Stimulated activated naive CD8-positive, alpha-beta T cell treated with anti-CD3 and anti-CD28 coated beads, Interleukin-15, Interleukin-2, amounts not matched to agents 100 U/mL and 50 U/mL, for 24 hours (primary cell): ENCODE measurements around the gene SRPRA.

Experiments
- ATAC-seq: fragments of 150-1000 bp; cut with Tn5 transposase; one replicate; pipeline ENCODE4 v1.10.0; 2021
- DNase-seq: peaks from one replicate; pipeline ENCODE4 v3.0.0; 2021

The SRPRA gene

DNA sequence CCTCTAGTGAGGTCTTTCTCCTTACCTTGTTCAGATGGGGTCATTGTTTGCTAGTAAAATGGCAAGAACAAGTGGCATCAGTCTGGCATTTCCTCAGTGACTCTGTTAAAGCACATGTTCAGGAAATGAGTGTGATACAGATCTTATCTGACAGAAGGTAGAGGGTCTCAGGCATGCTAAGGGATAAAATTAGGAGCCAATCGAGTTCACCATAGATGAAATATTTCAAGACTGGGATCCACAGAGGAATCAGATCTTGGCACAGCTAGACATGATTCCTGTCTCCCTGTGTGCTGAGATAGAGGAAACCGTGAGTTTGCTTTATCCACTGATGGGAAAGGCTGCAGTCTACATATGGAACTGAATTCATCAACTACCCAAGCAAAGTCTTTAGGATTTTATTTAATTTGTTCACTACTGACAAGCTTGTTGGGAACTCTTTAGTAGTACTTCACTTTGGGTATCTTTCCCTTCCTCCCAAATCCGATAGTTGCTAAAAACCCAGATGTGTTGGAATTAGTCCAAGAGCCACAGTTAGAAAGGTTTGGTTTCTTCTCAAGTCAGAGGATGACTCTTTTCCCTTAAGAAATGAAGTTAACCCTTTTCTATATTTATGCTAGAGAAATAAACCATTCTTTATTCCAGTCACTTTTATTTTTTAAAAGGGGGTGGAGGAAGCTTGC lies 38.7 kb downstream of the SRPRA start:
- ATAC-seq = no peak
- no peak for DNase-seq

DNA sequence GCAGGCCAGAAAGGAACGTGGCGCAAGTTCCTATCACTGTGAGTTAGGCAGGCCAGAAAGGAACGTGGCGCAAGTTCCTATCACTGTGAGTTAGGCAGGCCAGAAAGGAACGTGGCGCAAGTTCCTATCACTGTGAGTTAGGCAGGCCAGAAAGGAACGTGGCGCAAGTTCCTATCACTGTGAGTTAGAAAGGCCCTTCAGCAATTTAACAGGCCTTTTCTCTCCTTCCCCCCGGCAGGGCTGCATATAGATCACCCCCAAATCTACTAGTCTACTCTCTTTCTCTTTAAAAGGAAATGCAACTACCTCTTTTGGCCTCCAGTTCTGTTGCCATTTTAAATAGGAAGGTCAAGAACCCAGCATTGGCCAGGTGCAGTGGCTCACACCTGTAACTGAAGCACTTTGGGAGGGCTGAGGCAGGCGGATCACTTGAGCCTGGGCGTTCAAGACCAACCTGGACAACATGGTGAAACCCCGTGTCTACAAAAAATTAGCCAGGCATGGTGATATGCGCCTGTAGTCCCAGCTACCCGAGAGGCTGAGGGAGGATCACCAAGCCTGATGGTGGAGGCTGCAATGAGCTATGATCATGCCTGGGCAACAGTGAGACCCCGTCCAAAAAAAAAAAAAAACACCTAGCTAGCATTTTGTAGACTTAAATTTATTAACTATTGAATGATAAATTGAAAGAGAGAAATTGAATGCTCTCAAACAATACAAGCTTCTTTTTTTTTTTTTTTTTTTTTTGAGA lies 42.2 kb downstream of the SRPRA start:
- DNase-seq = no peak
- ATAC-seq = no peak

DNA sequence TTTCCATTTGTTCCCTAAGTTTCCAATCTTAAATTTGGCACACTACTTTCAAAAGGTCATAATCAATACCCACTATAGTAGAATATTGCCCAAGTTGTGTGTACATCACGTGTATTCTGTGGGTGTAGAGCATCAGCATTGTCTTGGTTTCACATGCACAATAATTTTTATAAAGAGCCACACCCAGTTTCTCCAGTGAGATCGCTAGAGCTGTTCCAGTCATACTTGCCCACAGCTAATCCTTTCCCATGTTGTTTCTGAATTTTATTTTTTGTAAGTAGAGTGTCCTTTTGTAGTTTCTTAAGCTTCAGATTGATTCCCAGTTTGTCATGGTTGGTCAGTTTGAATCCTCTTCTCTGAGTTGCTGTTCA lies 43.4 kb downstream of the SRPRA start:
- ATAC-seq (no peak), DNase-seq (no peak)

- ATAC-seq = no peak
Measured at GRCh38 chr11:126224647-126225294, 43.9 kb downstream of the SRPRA start.

DNA sequence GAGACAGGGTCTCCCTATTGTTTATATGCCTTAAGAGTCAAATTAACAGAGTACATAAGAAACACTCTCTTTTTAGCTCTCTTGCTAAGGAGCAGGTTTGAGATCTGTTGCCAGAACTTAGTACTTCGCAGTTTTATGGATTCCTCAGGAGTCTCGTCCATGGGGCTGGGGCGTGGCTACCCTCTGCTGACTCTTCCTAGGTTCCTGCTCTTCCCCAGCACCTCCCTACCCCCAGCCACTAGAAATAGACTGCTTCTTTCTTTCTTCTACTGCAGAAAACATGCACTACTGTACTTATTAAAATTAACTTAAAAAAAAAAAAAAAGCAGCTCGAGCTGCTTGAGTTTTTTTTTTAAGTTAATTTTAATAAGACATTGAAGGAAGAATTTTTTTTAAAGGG lies 49.1 kb downstream of the SRPRA start:
- ATAC-seq (no peak), DNase-seq (no peak)

More at GRCh38 chr11:126224647-126225294, 43.9 kb downstream of the SRPRA start:
- DNase-seq = no peak

- ATAC-seq = no peak
- DNase-seq = no peak
Measured at GRCh38 chr11:126217491-126217890, 51.2 kb downstream of the SRPRA start.

DNA sequence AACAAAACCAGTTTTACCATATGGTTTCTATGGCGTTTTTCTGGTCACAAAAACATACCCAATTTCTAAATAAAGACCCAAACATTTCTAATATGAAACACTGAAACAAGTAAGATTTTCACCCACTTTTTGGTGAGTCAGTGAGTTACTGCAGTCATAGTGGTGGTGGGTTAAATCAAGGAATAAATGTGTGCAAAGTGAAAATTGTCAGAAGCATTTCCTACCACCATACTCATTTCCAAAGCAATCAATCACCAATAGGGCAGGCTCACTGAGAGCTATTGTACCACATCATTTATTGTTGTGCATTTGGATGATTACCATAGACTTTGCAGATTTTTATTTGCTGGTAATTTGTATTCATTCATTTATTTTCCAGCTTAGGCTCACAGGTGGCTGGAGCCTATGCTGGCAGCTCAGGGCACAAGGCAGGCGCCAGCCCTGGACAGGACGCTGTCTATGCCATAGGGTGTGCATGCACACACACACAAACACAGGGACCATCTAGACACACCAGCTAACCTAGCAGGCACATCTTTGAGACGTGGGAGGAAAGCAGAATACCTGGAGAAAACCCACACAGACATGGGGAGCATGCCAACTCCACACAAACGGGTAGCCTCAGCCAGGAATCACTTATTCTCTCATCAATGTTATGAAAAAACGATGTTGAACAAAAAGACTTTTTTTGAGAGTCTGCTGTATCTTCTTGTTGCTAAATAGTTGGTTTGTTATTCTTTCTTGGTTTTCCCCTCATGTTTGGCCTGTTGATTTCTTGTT lies 52.0 kb downstream of the SRPRA start:
- ATAC-seq (no peak), DNase-seq (no peak)

- ATAC-seq = no peak
- no peak for DNase-seq
Measured at GRCh38 chr11:126214841-126215240, 53.9 kb downstream of the SRPRA start.

DNA sequence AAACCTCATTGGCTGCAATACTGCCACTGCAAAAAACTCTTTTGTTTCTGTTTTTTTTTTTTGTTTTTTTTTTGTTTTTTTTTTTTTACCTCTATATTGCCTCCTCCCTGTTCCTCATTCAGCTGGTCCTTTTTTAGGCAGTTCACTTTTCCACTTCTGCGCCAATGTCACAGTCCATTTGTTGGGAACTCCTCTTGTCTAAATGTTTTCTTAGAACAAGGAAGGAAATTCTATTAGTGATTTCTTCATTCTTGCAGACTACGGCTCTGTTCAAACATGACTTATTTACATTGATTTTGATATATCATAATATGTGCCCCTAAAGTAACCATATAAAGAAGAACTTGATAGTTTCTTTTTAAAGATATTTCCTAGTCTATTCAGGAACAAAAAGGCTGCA lies 54.3 kb downstream of the SRPRA start:
- no peak for ATAC-seq
- no peak for DNase-seq
